Subcutaneous adipose tissue (tissue), 4 donors: ENCODE results near the gene ZNF112. TPM values are rescaled to one million over a fixed set of nuclear protein-coding genes. Genes with fewer than 3 reads are reported as not detected.

Experiments
- total RNA-seq, 4 donors: library from RNA; depleted of rRNA; stranded (reverse); fragments of >200 nt; gene quantifications; one replicate each; pipeline ENCODE4 v1.1.0, GENCODE V29; 2016
- TF ChIP-seq, protein P1 (sequence below): fragments of 450-650 bp; IDR thresholded peaks from one replicate; pipeline ENCODE4 v1.5.1; 2016; ENCODE audit warnings: low read depth, mild to moderate bottlenecking, control low read depth, antibody characterized with exemption, moderate library complexity

The ZNF112 gene
- total RNA-seq: 1 to 10 TPM; 4.6 to 6.3 (median 5.2) TPM

DNA sequence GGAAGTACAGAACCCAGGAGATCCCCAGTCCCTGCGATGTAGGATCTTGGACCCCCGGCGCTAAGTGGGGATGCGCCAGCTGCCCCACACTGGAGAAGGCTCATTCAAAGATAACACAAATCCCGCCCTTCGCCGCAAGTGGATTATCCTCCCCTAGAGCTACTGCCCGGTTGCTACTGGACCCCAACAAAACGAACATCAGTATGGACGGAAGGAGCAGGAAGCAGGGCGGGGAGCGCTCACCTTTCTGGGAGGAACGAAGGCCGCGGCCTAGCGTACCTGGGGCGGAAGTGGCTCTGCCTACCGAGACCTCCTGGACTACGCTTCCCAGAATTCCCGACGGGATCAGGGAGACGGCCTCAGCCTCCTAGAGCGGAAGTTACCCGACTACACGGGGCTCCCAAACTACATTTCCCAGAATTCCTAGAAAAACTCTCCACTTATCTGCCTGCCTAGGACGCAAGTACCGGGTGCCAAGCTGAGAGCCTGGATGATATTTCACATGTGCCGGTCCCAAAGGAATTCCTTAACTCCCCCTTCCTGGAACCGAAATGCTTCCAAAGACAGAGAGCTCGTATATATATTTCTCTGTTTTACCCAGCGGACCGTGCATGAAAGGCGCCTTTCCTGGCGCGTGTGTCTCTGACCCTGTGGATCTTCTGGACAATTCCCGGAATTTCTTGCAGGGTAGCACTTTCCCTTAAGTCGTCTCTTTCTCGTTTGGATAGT lies at the start of gene ZNF112:
TSS of gene ZNF112 (minus strand) at position 298 of the 729 bp plus-strand sequence. CDS start 16,141 bp downstream, outside the sequence.
- TF ChIP-seq, protein P1, sequence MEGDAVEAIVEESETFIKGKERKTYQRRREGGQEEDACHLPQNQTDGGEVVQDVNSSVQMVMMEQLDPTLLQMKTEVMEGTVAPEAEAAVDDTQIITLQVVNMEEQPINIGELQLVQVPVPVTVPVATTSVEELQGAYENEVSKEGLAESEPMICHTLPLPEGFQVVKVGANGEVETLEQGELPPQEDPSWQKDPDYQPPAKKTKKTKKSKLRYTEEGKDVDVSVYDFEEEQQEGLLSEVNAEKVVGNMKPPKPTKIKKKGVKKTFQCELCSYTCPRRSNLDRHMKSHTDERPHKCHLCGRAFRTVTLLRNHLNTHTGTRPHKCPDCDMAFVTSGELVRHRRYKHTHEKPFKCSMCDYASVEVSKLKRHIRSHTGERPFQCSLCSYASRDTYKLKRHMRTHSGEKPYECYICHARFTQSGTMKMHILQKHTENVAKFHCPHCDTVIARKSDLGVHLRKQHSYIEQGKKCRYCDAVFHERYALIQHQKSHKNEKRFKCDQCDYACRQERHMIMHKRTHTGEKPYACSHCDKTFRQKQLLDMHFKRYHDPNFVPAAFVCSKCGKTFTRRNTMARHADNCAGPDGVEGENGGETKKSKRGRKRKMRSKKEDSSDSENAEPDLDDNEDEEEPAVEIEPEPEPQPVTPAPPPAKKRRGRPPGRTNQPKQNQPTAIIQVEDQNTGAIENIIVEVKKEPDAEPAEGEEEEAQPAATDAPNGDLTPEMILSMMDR: no peak

DNA sequence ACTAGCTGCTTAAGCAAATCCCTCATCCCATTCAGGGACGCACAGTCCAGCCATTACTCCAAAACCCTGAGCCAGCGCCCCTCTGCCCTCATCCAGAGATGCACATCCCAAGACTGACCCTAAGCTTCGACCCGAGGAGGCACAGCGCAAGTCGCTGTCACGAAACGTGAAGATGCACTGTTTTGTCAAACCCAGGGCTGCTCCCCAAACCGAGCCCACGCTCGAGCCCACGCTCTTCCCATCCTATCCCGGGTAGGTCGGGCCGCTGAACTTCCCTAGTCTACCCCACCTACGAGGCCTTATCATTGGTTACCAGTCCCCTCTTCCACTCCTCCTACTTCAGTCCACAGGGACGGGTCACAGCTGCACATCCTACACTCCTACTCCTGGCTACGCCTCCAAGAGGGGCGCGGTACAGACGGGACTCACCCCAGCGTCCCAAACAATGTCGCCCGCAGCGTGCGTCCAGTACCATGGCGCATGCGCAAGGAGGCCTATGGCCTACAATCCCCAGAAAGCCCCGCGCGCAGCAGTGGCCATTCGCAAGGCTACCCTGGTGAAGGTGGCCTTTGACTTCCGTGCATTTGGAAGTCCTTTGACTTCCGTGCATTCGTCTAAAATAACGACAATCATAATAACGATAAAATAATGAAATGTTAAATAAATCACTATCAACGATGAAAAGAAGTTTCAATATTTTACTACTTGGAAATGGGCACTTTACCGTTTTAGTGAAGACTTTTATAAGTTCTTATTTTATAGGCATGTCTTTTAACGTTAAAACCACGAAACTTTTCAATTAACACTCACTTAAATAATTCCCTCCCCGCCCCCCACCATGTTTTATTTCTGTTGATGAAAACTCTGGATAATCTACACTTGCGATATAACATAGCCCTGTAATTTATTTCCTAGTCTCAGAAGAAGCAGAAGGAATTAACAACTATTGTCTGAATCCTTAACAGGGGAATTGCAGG lies 44.9 kb upstream of the ZNF112 start, which contains the start of gene ZNF285:
TSS of gene ZNF285 (minus strand) at position 470 of the 977 bp plus-strand sequence. CDS start 4,395 bp downstream, outside the sequence.
- TF ChIP-seq, protein P1: no peak

DNA sequence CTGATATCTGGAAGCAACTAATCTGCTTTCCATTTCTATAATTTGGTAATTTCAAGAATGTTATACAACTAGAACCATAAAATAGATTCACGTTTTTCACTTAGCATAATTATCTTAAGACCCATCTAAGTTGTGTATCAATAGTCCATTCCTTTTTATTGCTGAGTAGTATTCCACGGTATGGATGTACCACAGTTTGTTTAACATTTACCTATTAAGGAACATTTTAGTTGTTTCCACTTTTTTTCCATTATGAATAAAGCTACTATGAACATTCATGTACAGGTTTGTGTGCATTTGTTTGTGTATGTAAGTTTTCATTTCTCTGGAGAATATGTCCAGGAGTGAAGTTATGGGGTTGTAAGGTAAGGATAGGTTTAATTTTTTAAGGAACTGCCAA lies 18.3 kb upstream of the ZNF112 start:
- TF ChIP-seq, protein P1: no peak

DNA sequence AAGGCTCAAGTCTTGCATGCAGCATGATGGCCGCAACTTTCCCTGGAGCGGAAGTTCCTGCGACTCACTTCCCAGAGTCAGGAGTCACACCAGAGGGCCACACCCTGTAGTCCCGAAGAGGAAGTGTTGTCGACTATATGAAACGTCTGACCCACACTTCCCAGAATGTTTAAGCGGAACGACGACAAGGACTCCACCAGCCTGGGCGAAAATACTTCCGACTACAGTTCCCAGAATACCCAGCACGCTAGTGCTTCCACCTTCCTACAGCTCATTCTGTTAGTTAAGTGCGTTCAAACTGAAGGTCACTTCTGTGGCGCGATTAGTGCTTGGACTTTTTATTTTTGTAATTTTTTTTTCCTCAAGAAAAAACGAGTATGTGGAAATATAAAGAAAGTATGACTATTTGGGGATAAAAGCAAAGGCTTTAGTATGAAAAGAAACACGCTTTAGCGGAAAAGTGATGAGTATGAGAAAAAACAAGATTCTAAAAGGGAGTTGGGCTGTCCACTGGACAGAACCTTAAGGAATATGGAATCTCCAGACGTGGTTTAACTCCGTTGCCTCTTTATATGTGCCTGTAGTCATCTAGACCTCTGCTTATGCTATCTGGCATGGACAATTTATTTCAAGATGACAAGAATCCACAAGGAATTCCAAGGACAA lies 15.5 kb upstream of the ZNF112 start:
- TF ChIP-seq, protein P1: no peak

DNA sequence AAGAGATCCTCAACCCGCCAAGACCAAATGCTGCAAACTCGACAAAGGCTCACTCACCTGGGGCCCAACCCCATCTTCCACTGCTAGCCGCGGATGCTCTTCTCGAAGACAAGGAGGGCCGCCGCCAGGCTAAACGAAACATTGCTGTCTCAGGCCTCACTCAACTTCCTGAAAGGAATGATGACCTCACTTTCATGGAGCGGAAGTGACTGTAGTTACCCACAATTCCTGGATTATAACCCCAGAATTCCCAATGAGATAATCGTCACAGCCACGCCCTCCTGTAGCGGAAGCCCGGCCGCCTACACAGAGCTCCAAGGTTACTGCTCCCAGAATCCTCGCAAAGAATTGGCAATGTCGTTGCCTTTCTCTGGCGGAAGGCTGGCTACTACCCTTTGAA lies 10.5 kb upstream of the ZNF112 start:
- TF ChIP-seq, protein P1: no peak

DNA sequence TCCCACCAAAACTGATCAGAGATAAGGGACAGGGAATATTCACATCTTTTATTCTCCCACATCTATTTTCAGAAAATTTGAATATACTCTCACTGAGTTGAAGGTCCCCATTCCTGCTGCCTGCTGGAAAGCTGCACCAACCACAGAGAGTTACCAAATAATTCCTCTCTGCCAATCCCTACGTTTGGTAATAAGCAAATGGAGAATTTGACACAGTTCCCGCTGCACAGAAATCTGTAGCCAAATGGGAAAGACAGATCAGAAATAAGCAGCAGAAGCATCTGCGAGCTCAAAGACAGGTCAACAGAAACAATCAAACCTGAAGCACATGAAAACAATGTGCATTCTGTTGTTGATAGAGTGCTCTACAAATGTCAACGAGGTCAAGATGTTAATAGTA lies 9.9 kb downstream of the ZNF112 start:
- TF ChIP-seq, protein P1: no peak

DNA sequence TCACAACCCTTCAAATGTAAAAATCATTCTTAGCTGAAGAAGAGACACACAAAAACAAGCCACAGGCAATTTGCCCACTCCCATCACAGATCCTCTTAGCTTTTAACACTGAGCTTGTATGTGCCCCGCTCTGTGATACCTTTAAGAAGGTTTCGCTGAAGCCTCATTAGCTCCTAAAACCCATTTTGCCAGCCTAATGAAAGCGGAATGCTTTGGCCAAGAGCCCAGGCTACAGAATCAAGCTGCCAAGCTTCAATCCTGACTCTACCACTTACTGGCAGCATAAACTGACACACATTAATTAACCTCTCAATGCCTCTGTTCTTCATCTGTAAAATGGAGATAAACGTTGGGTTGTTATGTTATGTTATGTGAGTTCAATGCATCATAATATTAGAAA lies 10.5 kb downstream of the ZNF112 start:
- TF ChIP-seq, protein P1: no peak
